Thoracic aorta (tissue), 2 donors: ENCODE measurements around the gene SUCLG1. TPM values are rescaled to one million over a fixed set of nuclear protein-coding genes. Genes with fewer than 3 reads are reported as not detected.
A peak's percentile ranks its signal among the peaks of the same experiment; 100 is the strongest.

ENCODE experiments used
- ATAC-seq: fragments of 150-250 bp; one replicate; pipeline ENCODE4 v1.8.0; 2017; ENCODE audit warnings: low read depth; ENCODE audit not compliant: insufficient number of reproducible peaks, low FRiP score
- DNase-seq: peaks from one replicate; pipeline ENCODE4 v3.0.0-alpha.2; 2020; ENCODE audit warnings: low spot score
- H3K27ac ChIP-seq, 2 donors: fragments of 200-600 bp; sonication (generic); 1 replicate in 1 of 2; 2 replicates in 1 of 2; pipeline ENCODE4 v1.5.1; 2016; ENCODE audit warnings: mild to moderate bottlenecking in 2 of 2, moderate library complexity in 2 of 2
- H3K27me3 ChIP-seq: fragments of 200-600 bp; sonication (generic); replicated peaks from 2 replicates; pipeline ENCODE4 v1.6.0; 2016; ENCODE audit warnings: mild to moderate bottlenecking; ENCODE audit not compliant: insufficient read depth
- H3K36me3 ChIP-seq: fragments of 200-600 bp; sonication (generic); one replicate; pipeline ENCODE4 v1.5.1; 2016
- H3K4me1 ChIP-seq, 2 donors: fragments of 200-600 bp; sonication (generic); 1 replicate in 1 of 2; 2 replicates in 1 of 2; pipeline versions ENCODE4 v1.5.1 to v1.6.0; 2016; ENCODE audit warnings: low read depth in 2 of 2, mild to moderate bottlenecking in 1 of 2; ENCODE audit not compliant: control insufficient read depth in 1 of 2
- H3K4me3 ChIP-seq: fragments of 200-600 bp; sonication (generic); 2 replicates; pipeline ENCODE4 v1.5.1; 2016; ENCODE audit warnings: mild to moderate bottlenecking
- H3K9me3 ChIP-seq: fragments of 200-600 bp; sonication (generic); 2 replicates; pipeline ENCODE4 v1.5.1; 2016
- CTCF ChIP-seq: fragments of 200-600 bp; sonication (generic); IDR thresholded peaks from one replicate; pipeline ENCODE4 v1.5.1; 2019; ENCODE audit warnings: antibody characterized with exemption
- total RNA-seq, 2 donors: library from RNA; depleted of rRNA; stranded (reverse); fragments of >200 nt; gene quantifications; one replicate each; pipeline versions ENCODE4 v1.1.0 to v1.2.3, GENCODE V29; 2016

The SUCLG1 gene
- total RNA-seq, 2 donors from 2014 or later = 34.3 to 50.6 TPM

DNA sequence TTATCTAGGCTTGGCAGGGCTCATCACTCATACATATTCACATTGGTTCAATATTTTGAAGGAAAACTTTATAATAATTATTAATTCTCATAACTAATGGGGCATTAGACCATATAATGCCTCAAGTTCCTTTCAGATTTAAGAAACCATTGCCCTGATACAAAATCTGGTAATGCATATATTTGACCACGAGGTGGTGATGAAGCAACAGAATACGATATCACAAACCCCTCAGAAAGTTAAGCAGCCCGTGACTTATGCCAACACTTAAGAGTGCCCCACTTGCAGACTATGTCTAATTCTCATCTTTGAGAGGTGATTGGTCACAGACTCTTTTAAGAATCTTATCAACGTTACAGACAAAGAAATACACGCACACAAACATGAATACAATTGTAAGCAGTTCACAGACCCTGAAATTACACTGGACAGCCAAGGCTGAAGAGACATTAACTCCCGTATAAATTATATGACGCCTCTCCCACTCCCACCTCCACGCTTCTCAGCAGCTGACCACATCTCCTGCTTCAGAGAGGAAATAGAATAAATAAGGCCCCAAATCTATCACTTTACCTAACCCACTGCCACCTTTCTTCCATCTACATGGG, 36.6 kb upstream of the SUCLG1 start:
- H3K27me3 ChIP-seq = no peaks in the 10 kb centered on the region
- H3K9me3 ChIP-seq = no peaks in the 10 kb centered on the region
- no peaks in the 10 kb centered on the region for H3K36me3 ChIP-seq
- DNase-seq (no peak), ATAC-seq (peak; percentile 86)
- no peaks in the 10 kb centered on the region for H3K4me1 ChIP-seq
- H3K4me3 ChIP-seq = no peak overlapping the region
- peak; percentile 58 for TF ChIP-seq CTCF
- H3K27ac ChIP-seq = no peak overlapping the region

DNA sequence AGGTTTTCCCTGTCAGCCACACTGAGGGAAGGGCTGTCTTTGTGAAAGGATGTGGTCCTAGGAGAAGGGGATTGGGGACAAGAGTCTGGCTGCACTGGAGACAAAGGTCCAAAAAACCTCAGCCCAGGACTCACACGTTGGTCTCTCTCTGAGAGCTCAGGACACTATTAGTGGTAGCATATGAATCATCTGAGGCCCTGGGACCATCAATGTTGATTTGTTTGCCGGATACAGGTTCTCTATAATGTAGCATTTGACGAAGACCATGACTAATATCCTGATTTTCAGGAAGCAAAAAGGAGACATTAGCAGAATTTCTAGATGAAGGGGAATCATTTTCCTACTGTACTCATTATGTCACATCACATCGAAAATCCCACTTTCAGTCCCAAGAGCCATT, 35.0 kb upstream of the SUCLG1 start:
- Histone ChIP-seq H3K9me3 (no peaks in the 10 kb centered on the region), H3K27ac (no peak overlapping the region), H3K4me3 (no peak overlapping the region), H3K36me3 (no peaks in the 10 kb centered on the region), H3K4me1 (no peaks in the 10 kb centered on the region), H3K27me3 (no peaks in the 10 kb centered on the region)
- TF ChIP-seq CTCF = no peak
- ATAC-seq = no peak
- no peak for DNase-seq

DNA sequence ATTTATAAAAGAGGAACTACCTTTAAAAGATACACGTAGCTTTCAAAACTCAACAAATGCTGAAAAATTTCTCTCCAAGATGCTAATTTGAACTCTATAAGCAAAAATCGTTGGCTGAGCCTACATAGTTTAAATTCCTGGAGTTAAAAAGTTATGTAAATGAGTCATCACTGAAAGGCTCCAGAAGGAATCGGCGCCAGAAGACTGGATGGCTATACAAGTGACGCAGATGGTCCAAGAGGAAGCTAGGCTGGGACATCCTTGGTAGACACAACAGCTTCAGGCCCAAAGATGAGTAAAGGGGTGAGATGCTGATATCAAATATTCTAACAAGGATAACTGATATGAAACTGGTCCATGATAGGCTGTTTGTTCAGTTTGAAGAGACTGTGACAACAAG, 34.4 kb upstream of the SUCLG1 start:
- H3K36me3 ChIP-seq = no peaks in the 10 kb centered on the region
- TF ChIP-seq CTCF = no peak
- H3K27ac ChIP-seq = no peak overlapping the region
- no peak overlapping the region for H3K4me3 ChIP-seq
- no peak for DNase-seq
- H3K27me3 ChIP-seq = no peaks in the 10 kb centered on the region
- no peaks in the 10 kb centered on the region for H3K9me3 ChIP-seq
- no peaks in the 10 kb centered on the region for H3K4me1 ChIP-seq
- no peak for ATAC-seq

- Histone ChIP-seq H3K9me3 (no peaks in the 10 kb centered on the region), H3K36me3 (no peaks in the 10 kb centered on the region), H3K4me3 (no peak overlapping the region), H3K4me1 (no peaks in the 10 kb centered on the region), H3K27ac (no peak overlapping the region), H3K27me3 (no peaks in the 10 kb centered on the region)
- no peak for DNase-seq
- ATAC-seq = no peak
- no peak for TF ChIP-seq CTCF
Observed at GRCh38 chr2:84492571-84492970, 33.5 kb upstream of the SUCLG1 start.

GRCh38 chr2:84491741-84492140, 32.7 kb upstream of the SUCLG1 start:
- no peaks in the 10 kb centered on the region for H3K9me3 ChIP-seq
- no peak overlapping the region for H3K27ac ChIP-seq
- no peak overlapping the region for H3K4me3 ChIP-seq
- DNase-seq (no peak), ATAC-seq (no peak)
- no peaks in the 10 kb centered on the region for H3K27me3 ChIP-seq
- TF ChIP-seq CTCF = no peak
- H3K4me1 ChIP-seq = no peaks in the 10 kb centered on the region
- H3K36me3 ChIP-seq = no peaks in the 10 kb centered on the region
